Choroid plexus epithelial cell (primary cell): ENCODE measurements around the gene PAGE4.

Experiments used
- DNase-seq: peaks from one replicate; pipeline ENCODE4 v3.0.0-alpha.2; 2010; ENCODE audit warnings: low read depth
- H3K4me3 ChIP-seq: 2 replicates; pipeline ENCODE4 v1.5.1; 2011; ENCODE audit warnings: low read depth, mild to moderate bottlenecking, control low read depth, low read length, moderate library complexity
- TF ChIP-seq, protein P1 (sequence below): conservative IDR thresholded peaks from 2 replicates; pipeline ENCODE4 v1.5.1; 2011; ENCODE audit warnings: low read depth, mild to moderate bottlenecking, control low read depth, inconsistent platforms, low read length, moderate library complexity

PAGE4 gene

DNA sequence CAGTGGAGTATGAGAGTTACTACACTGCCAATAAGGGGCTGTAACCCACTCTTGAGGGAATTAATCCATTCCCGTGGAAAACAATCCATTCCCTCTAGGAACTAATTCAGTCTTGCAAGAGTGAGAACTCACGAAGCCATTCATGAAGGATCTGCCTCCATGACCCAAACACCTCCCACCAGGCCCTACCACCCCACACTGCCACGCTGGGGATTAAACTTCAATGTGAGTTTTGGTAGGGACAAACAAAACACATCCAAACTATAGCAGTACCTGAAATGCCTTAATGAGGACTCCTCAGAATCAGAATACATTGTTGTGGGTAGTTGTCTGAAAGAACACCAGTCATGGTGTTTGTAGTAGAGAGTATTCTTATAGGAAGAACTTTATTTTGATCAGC is 19.2 kb downstream of the PAGE4 start:
- TF ChIP-seq, protein P1, sequence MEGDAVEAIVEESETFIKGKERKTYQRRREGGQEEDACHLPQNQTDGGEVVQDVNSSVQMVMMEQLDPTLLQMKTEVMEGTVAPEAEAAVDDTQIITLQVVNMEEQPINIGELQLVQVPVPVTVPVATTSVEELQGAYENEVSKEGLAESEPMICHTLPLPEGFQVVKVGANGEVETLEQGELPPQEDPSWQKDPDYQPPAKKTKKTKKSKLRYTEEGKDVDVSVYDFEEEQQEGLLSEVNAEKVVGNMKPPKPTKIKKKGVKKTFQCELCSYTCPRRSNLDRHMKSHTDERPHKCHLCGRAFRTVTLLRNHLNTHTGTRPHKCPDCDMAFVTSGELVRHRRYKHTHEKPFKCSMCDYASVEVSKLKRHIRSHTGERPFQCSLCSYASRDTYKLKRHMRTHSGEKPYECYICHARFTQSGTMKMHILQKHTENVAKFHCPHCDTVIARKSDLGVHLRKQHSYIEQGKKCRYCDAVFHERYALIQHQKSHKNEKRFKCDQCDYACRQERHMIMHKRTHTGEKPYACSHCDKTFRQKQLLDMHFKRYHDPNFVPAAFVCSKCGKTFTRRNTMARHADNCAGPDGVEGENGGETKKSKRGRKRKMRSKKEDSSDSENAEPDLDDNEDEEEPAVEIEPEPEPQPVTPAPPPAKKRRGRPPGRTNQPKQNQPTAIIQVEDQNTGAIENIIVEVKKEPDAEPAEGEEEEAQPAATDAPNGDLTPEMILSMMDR: no peak

DNA sequence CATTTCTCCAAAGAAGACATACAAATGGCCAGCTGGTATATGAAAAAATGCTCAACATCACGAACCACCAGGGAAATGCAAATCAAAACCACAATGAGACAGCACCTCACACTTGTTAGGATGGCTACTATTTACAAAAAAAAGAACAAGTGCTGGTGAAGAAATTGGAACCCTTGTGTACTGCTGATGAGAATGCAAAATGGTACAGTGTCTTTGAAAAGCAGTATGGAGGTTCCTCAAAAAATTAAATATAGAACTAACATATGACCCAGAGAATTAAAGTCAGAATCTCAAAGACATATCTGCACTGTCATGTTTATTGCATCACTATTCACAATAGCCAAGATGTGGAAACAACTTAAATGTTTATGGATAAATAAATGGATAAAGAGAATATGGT is 20.9 kb downstream of the PAGE4 start:
- DNase-seq: no peak
- H3K4me3 ChIP-seq: no peak overlapping the region
- TF ChIP-seq, protein P1: no peak

More for the DNA sequence above, 19.2 kb downstream of the PAGE4 start:
- H3K4me3 ChIP-seq: no peak overlapping the region
- DNase-seq: no peak

DNA sequence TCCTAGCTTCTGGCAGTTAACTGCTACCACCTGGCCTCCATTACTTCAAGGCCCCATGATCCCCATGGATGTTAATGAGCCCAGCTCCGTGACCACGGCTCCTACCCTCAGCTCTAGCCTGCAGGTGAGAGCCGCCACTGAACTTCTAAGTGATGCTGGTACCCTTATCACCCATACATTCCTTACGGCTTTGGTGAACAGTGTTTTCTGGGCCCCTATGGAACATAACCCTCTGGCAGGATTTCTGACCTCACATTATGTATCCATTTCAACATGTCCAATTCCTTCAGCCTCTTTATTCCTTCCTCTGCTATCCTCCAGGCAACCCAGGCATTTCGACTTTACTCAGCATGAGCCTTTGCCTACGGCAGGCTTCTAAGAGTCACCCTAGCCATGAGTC is 24.6 kb downstream of the PAGE4 start:
- H3K4me3 ChIP-seq: no peak overlapping the region
- TF ChIP-seq, protein P1: no peak
- DNase-seq: no peak

DNA sequence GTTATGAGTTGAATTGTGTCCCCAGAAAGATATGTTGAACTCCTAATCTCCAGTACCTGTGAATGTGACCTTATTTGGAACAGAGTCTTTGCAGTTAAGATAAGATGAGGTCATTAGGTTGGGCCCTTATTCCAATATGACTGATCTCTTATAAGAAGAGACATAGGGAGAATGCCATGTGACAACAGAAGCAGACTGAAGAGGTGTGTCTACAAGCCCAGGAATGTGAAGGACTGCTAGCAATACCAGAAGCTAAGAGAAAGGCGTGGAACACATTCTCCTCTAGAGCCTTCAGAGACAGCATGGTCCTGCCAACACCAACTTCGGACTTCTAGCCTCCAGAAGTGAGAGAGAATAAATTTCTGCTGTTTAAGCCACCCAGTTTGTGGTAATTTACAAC is 27.7 kb downstream of the PAGE4 start:
- TF ChIP-seq, protein P1: no peak
- DNase-seq: no peak
- H3K4me3 ChIP-seq: no peak overlapping the region

DNA sequence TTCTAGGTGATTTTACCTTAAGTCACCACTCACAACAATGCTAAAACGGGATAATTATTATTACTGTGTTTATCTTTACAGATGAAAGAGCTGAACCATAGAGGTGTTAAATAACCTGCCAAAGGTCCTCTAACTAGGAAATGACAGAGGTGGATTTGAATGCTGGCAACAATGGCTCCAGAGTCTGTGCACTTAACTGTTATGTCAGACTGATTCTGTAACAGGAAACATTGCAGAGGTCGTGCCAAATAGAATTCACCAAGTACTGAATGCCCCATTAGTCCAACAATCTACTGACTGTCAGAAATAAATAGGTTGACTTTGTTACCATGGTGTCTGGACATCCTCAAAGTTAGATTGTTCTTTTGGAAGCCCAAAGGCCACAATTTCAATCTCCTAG is 29.2 kb downstream of the PAGE4 start:
- DNase-seq: no peak
- TF ChIP-seq, protein P1: no peak

DNA sequence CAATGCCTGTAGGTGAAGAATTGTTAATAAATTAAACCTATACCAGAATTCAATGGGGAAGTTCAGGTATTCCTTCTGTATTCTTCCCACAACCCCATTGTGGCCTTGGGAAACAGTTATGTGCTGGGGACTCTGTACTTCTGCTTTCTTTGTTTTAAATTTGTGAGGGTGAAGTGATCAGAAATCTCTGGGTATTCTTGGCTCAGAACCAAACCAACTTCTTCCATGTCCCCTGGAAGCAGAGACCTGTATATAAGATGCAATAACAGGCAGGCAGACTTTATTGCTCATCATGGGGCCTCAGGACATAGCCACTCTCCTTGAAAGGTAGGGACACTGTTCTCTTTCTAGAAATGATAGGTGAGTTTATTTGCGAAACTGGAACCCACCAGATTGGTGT is 30.4 kb downstream of the PAGE4 start:
- DNase-seq: no peak
- TF ChIP-seq, protein P1: no peak
- no peak overlapping the region for H3K4me3 ChIP-seq

More for the DNA sequence above, 29.2 kb downstream of the PAGE4 start:
- H3K4me3 ChIP-seq: no peak overlapping the region

DNA sequence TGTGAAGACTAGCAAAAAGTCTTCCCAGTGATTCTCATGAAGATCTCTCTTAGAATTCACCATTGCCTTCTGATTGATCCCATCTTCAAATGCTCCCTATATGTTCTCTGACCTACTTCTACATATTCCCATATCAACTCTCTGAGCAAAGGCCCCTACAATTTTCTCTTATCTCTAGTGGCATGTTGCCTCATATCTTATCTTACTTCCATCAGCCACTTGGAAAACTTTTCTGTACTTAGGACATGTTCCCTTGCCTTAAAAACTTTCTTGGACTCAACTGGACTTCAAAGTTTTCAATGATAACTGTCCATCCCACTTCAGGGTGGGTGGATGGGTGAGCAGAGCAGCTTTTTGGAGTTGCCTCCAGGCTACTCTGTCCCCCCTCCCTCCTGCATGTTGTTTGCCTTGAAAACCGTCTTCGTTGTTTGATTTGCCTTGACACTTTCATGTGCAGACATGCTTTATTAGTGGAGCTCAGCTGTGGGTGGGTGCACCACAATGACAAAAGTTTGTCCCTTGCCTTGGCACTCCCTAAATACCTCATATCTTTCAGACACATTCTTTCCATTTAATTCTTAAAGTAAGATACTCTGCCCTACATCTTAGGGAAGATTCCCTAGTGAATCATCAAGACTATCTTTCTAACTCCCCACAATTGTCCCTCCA is 31.9 kb downstream of the PAGE4 start:
- no peak overlapping the region for H3K4me3 ChIP-seq
- TF ChIP-seq, protein P1: no peak
- no peak for DNase-seq
